HCT116 (cell line): Measurements from ENCODE around the gene CCL4L2. TPM values are rescaled to one million over a fixed set of nuclear protein-coding genes. Genes with fewer than 3 reads are reported as not detected.

ENCODE experiments used
- ATAC-seq: fragments of 200-7000 bp; cut with Tn5 transposase; 2 replicates; pipeline ENCODE4 v1.9.1; 2020; ENCODE audit warnings: mild to moderate bottlenecking, moderate library complexity
- BruUV-seq: library from RNA; stranded (reverse); fragments of 400-500 nt; replicated peaks from 2 replicates; lab custom pipeline; 2021; lab: Mats Ljungman, UMichigan
- CTCF ChIA-PET: fragments of 300-600 bp; sonication (Branson Sonifier 250); formaldehyde crosslinking; loops from one replicate; lab custom pipeline; 2021; ENCODE audit warnings: antibody characterized with exemption; lab: Charles Lee
- POLR2A ChIA-PET: fragments of 300-600, 350-600 bp; sonication (Branson Sonifier 250); formaldehyde crosslinking; loops from one replicate; lab custom pipeline; 2021; ENCODE audit warnings: antibody characterized with exemption; lab: Charles Lee
- RAD21 ChIA-PET, 2 experiments: fragments of 300-600 bp; sonication (Branson Sonifier 250); formaldehyde crosslinking; loops; one replicate each; lab custom pipeline; 2023; ENCODE audit warnings: low total read pairs in 2 of 2; ENCODE audit not compliant: uncharacterized antibody in 2 of 2, unreplicated experiment in 2 of 2, low non-redundant PET in 1 of 2; lab: Charles Lee
- DNase-seq: peaks from one replicate; pipeline ENCODE4 v3.0.0-alpha.2; 2010; ENCODE audit warnings: low read depth, low spot score
- H2AFZ ChIP-seq: fragments of 200-600 bp; shearing (Covaris generic), sonication (generic); 2 replicates; pipeline ENCODE4 v1.6.1; 2017; ENCODE audit warnings: low read depth, mixed run types, mixed read lengths, antibody characterized with exemption, low read length; ENCODE audit not compliant: poor library complexity, severe bottlenecking
- H3K27ac ChIP-seq: 2 replicates; pipeline ENCODE4 v1.5.1; 2012; ENCODE audit warnings: low read depth, low read length
- H3K27me3 ChIP-seq: fragments of 200-600 bp; sonication (generic); 2 replicates; pipeline ENCODE4 v1.6.1; 2016; ENCODE audit warnings: mixed run types, low read length, mixed read lengths; ENCODE audit not compliant: insufficient read depth
- H3K36me3 ChIP-seq, 2 experiments: fragments of 200-500 bp in 1 of 2; fragments of 200-600 bp in 1 of 2; sonication (Bioruptor generic) in 1 of 2; sonication (generic) in 1 of 2; 2 replicates each; pipeline versions ENCODE4 v1.5.1 to v1.6.1; 2014 to 2016; ENCODE audit warnings: low read length in 2 of 2, inconsistent platforms in 1 of 2, mixed read lengths in 1 of 2, mixed run types in 1 of 2; ENCODE audit not compliant: insufficient read depth in 2 of 2, control insufficient read depth in 1 of 2
- H3K4me1 ChIP-seq, 2 experiments: fragments of 200-600 bp in 1 of 2; sonication (generic) in 1 of 2; 2 replicates each; pipeline versions ENCODE4 v1.5.1 to v1.6.1; 2012 to 2017; ENCODE audit warnings: low read length in 2 of 2, inconsistent platforms in 1 of 2, mild to moderate bottlenecking in 1 of 2, mixed read lengths in 1 of 2, mixed run types in 1 of 2, moderate library complexity in 1 of 2; ENCODE audit not compliant: insufficient read depth in 2 of 2, control insufficient read depth in 1 of 2
- H3K4me2 ChIP-seq: fragments of 200-600 bp; sonication (generic); 2 replicates; pipeline ENCODE4 v1.6.1; 2017; ENCODE audit warnings: mixed run types, low read length, mixed read lengths
- H3K4me3 ChIP-seq, 2 experiments: fragments of 200-600 bp in 1 of 2; sonication (generic) in 1 of 2; replicated peaks in 1 of 2; 2 replicates each; pipeline ENCODE4 v1.5.1; 2011 to 2016; ENCODE audit warnings: low read length in 2 of 2, control low read depth in 1 of 2, low read depth in 1 of 2, mild to moderate bottlenecking in 1 of 2, mixed read lengths in 1 of 2, mixed run types in 1 of 2
- H3K79me2 ChIP-seq: fragments of 200-600 bp; sonication (generic); 2 replicates; pipeline ENCODE4 v1.6.1; 2017; ENCODE audit warnings: mild to moderate bottlenecking, mixed run types, low read length, moderate library complexity, mixed read lengths; ENCODE audit not compliant: insufficient read depth
- H3K9ac ChIP-seq: fragments of 200-600 bp; sonication (generic); 2 replicates; pipeline ENCODE4 v1.6.1; 2016; ENCODE audit warnings: low read length, mixed read lengths
- H3K9me2 ChIP-seq: fragments of 200-600 bp; sonication (generic), shearing (Covaris generic); 2 replicates; pipeline ENCODE4 v1.6.1; 2017; ENCODE audit warnings: mixed run types, mild to moderate bottlenecking, moderate library complexity; ENCODE audit not compliant: insufficient read depth
- H3K9me3 ChIP-seq, 2 experiments: fragments of 200-500 bp in 1 of 2; fragments of 200-600 bp in 1 of 2; sonication (Bioruptor generic) in 1 of 2; sonication (generic) in 1 of 2; 2 replicates each; pipeline ENCODE4 v1.6.1; 2014 to 2017; ENCODE audit warnings: low read length in 2 of 2, mixed read lengths in 2 of 2, inconsistent platforms in 1 of 2, low read depth in 1 of 2, mild to moderate bottlenecking in 1 of 2, mixed run types in 1 of 2, moderate library complexity in 1 of 2; ENCODE audit not compliant: control insufficient read depth in 1 of 2, insufficient read depth in 1 of 2
- H4K20me1 ChIP-seq: fragments of 200-600 bp; sonication (generic), shearing (Covaris generic); 2 replicates; pipeline ENCODE4 v1.6.1; 2017; ENCODE audit warnings: mixed run types, mild to moderate bottlenecking, moderate library complexity; ENCODE audit not compliant: insufficient read depth
- ATF3 ChIP-seq: IDR thresholded peaks from 2 replicates; pipeline ENCODE4 v1.6.1; 2012
- CEBPB ChIP-seq: IDR thresholded peaks from 2 replicates; pipeline ENCODE4 v1.6.1; 2012; ENCODE audit warnings: low read depth
- CTCF ChIP-seq, 3 experiments: fragments of 200-600 bp in 1 of 3; sonication (generic) in 1 of 3; IDR thresholded peaks in 2 of 3; conservative IDR thresholded peaks in 1 of 3; 2 replicates each; pipeline ENCODE4 v1.5.1; 2012 to 2017; ENCODE audit warnings: low read depth in 2 of 3, low read length in 2 of 3, antibody characterized with exemption in 1 of 3, borderline replicate concordance in 1 of 3, control low read depth in 1 of 3, mild to moderate bottlenecking in 1 of 3, mixed read lengths in 1 of 3, mixed run types in 1 of 3, moderate library complexity in 1 of 3; ENCODE audit not compliant: insufficient read depth in 1 of 3
- EGR1 ChIP-seq: IDR thresholded peaks from 2 replicates; pipeline ENCODE4 v1.6.1; 2012; ENCODE audit warnings: low read depth
- FOSL1 ChIP-seq: IDR thresholded peaks from 2 replicates; pipeline ENCODE4 v1.6.1; 2012; ENCODE audit warnings: low read depth
- POLR2A ChIP-seq: IDR thresholded peaks from 2 replicates; pipeline ENCODE4 v1.7.0; 2011; ENCODE audit warnings: borderline replicate concordance; ENCODE audit not compliant: insufficient read depth, insufficient read length; ENCODE audit errors: extremely low read depth
- POLR2AphosphoS5 ChIP-seq: IDR thresholded peaks from 2 replicates; pipeline ENCODE4 v1.6.1; 2011; ENCODE audit warnings: mild to moderate bottlenecking, low read depth, low read length, moderate library complexity
- RAD21 ChIP-seq: IDR thresholded peaks from 2 replicates; pipeline ENCODE4 v1.6.1; 2012; ENCODE audit warnings: low read depth, mild to moderate bottlenecking
- REST ChIP-seq: IDR thresholded peaks from 2 replicates; pipeline ENCODE4 v1.6.1; 2012; ENCODE audit warnings: low read depth
- SIN3A ChIP-seq: IDR thresholded peaks from 2 replicates; pipeline ENCODE4 v1.6.1; 2012; ENCODE audit warnings: low read depth
- SP1 ChIP-seq: IDR thresholded peaks from 2 replicates; pipeline ENCODE4 v1.6.1; 2012; ENCODE audit warnings: low read depth
- SRF ChIP-seq: IDR thresholded peaks from 2 replicates; pipeline ENCODE4 v1.6.1; 2012; ENCODE audit warnings: low read depth
- TCF7L2 ChIP-seq: IDR thresholded peaks from 2 replicates; pipeline ENCODE4 v1.7.0; 2011; ENCODE audit warnings: borderline replicate concordance, inconsistent platforms; ENCODE audit not compliant: insufficient read depth, insufficient read length; ENCODE audit errors: extremely low read depth
- YY1 ChIP-seq: IDR thresholded peaks from 2 replicates; pipeline ENCODE4 v1.6.1; 2011; ENCODE audit warnings: low read length, low read depth, moderate library complexity, mild to moderate bottlenecking; ENCODE audit not compliant: insufficient replicate concordance; ENCODE audit errors: extremely low read depth
- ZBTB33 ChIP-seq: IDR thresholded peaks from 2 replicates; pipeline ENCODE4 v1.6.1; 2011; ENCODE audit warnings: mild to moderate bottlenecking, low read length, moderate library complexity; ENCODE audit not compliant: insufficient replicate concordance; ENCODE audit errors: extremely low read depth
- ZNF274 ChIP-seq: fragments of 200-500 bp; sonication (Bioruptor generic); IDR thresholded peaks from 2 replicates; pipeline ENCODE4 v1.6.1; 2014; ENCODE audit warnings: mild to moderate bottlenecking, low read depth, low read length, inconsistent platforms
- intact Hi-C: fragments of 100-400 bp; cut with micrococcal nuclease; formaldehyde crosslinking; loops from 2 replicates; pipeline ENCODE4 v1.10.0; 2022
- total RNA-seq: library from RNA; stranded (reverse); gene quantifications from one replicate; pipeline ENCODE4 v1.2.1, GENCODE V29; 2021; ENCODE audit not compliant: unreplicated experiment

Gene CCL4L2
- total RNA-seq, 1 experiment from 2014 or later, result 0.37 TPM

- ChIA-PET CTCF (interaction anchor here (1.0 to 1.3 kb wide), 4 partner anchors 44 to 341 kb away, joined by 3 to 4 read pairs (median 3); partner anchors contain the start of genes MYO19 and PIGW), POLR2A (interaction anchor here (2.7 kb wide), 1 partner anchor 10 kb away, joined by 12 read pairs; no protein-coding TSS in a partner anchor), RAD21 (interaction anchor here in 1 of 2 experiments (0.6 kb wide), 1 partner anchor 10 kb away, joined by 8 read pairs; no protein-coding TSS in a partner anchor)
- 0 out of 2 replicates have a peak, but pooled peaks cover 6% of the 10 kb centered on the region for H3K27me3 ChIP-seq
- H3K27ac ChIP-seq, result no peak overlapping the region
- BruUV-seq, result no TSS peak
- no peak overlapping the region for H3K9ac ChIP-seq
- no peaks in the 10 kb centered on the region for H3K9me2 ChIP-seq
- intact Hi-C loops, result no loop called here
- no peak overlapping the region for H3K4me3 ChIP-seq
- no peak overlapping the region for H2AFZ ChIP-seq
- no peak overlapping the region for H3K4me2 ChIP-seq
- no peak for TF ChIP-seq SRF
- no peak for TF ChIP-seq ZBTB33
- no peak for TF ChIP-seq SIN3A
- no peak for TF ChIP-seq POLR2A
- no peak for TF ChIP-seq TCF7L2
- no peak for TF ChIP-seq ATF3
- TF ChIP-seq SP1, result no peak
- no peak for TF ChIP-seq POLR2AphosphoS5
- TF ChIP-seq RAD21, result no peak
- TF ChIP-seq YY1, result no peak
- no peak for TF ChIP-seq CEBPB
- TF ChIP-seq ZNF274, result no peak
- TF ChIP-seq FOSL1, result no peak
- no peak for TF ChIP-seq REST
- no peak for TF ChIP-seq EGR1
- TF ChIP-seq CTCF (IDR thresholded peaks at IDR 0.05 in 2 of 3, conservative IDR thresholded peaks at IDR 0.05 in 1 of 3; ENCODE audit: borderline replicate concordance in 1 of 3, insufficient read depth in 1 of 3, low read depth in 2 of 3, low read length in 2 of 3), result no peak
- DNase-seq, result no peak
- no peaks in the 10 kb centered on the region for H3K9me3 ChIP-seq
- H3K79me2 ChIP-seq, result no peaks in the 10 kb centered on the region
- H4K20me1 ChIP-seq, result no peaks in the 10 kb centered on the region
- H3K36me3 ChIP-seq, result no peaks in the 10 kb centered on the region
- ATAC-seq, result no peak
- H3K4me1 ChIP-seq, result peaks cover 6 to 7% of the 10 kb centered on the region in 2 experiments; a peak in 3 of 4 replicates
These were observed 17.6 kb upstream of the CCL4L2 start for GRCh38 chr17:36193216-36193775.
